ENCODE results near the gene LOC128125822.
A peak's percentile ranks its signal among the peaks of the same experiment; 100 is the strongest.
"Not testable (repeated sequence)": the region's sequence is repeated elsewhere in the genome, so short reads cannot be mapped to it uniquely, and the experiment has no call there.

Gene LOC128125822

DNA sequence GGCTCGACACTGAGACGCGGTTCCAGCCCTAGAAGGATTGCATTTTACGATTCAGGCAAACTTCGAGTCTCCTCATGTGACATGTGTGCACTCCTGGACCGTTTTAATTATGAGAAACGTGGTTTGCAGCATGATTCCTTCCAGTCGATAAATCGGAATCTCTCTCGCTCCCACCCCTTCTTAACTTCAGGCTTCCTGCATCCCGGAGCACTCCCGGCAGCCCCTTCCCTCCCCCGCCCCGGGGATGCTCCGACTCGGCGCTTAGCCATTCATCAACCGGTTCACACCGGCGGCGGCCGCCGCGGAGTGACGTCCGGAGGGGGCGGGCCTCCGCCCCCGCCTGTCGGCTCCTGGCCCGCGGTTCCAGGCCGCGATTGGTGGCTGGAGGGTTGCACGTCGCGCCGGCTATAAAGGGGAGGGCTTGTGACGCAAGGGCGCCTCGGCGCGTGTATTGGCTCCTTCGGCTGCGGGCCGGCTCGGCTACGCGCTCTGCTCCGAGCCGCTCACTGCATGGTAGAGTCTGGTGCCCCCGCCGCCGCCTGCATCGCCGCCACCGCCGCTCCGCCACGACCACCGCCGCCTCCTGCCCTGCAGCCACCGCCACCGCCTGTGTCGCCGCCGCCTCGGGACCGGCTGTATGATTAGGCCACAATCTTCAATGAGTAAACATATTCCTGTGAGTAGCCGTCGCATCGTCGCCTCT lies at the start of gene LOC128125822, which contains the start of gene PTP4A1:
Gene LOC128125822 (plus strand): TSS at position 437 of the 703 bp plus-strand sequence.
Gene PTP4A1 (plus strand): TSS at position 437 of the 703 bp plus-strand sequence. CDS start 4,401 bp downstream, outside the sequence.
- H3K4me3 ChIP-seq = peak within 1 kb of the TSS; percentile 64 to 79 (median 78)
- intact Hi-C loops (cut with DNase I) = no loop called here
- 0% methylated on average over 9 of the region's 73 CpGs for WGBS (ENCODE audit: insufficient coverage, low coverage, low lambda C conversion rate, missing lambda C conversion rate)
- peaks cover 0 to 23% (median 5%) of the 10 kb centered on the region in 4 donors for H3K4me1 ChIP-seq
- peak within 1 kb of the TSS; percentile 99 to 100 (median 100) for H3K27ac ChIP-seq
- DNase-seq (peak; percentile 98 to 99 (median 98)), ATAC-seq (peak; percentile 71 to 88 (median 78))
- no peaks in the 10 kb centered on the region for H3K9me3 ChIP-seq
- H3K27me3 ChIP-seq = no peaks in the 10 kb centered on the region
- TF ChIP-seq POLR2A (IDR thresholded peaks at IDR 0.05) = peak; percentile 100
- TF ChIP-seq, protein P1, sequence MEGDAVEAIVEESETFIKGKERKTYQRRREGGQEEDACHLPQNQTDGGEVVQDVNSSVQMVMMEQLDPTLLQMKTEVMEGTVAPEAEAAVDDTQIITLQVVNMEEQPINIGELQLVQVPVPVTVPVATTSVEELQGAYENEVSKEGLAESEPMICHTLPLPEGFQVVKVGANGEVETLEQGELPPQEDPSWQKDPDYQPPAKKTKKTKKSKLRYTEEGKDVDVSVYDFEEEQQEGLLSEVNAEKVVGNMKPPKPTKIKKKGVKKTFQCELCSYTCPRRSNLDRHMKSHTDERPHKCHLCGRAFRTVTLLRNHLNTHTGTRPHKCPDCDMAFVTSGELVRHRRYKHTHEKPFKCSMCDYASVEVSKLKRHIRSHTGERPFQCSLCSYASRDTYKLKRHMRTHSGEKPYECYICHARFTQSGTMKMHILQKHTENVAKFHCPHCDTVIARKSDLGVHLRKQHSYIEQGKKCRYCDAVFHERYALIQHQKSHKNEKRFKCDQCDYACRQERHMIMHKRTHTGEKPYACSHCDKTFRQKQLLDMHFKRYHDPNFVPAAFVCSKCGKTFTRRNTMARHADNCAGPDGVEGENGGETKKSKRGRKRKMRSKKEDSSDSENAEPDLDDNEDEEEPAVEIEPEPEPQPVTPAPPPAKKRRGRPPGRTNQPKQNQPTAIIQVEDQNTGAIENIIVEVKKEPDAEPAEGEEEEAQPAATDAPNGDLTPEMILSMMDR (IDR thresholded peaks at IDR 0.05) = no peak
- H3K36me3 ChIP-seq = peaks cover 0 to 11% (median 8%) of the 10 kb centered on the region in 4 donors

DNA sequence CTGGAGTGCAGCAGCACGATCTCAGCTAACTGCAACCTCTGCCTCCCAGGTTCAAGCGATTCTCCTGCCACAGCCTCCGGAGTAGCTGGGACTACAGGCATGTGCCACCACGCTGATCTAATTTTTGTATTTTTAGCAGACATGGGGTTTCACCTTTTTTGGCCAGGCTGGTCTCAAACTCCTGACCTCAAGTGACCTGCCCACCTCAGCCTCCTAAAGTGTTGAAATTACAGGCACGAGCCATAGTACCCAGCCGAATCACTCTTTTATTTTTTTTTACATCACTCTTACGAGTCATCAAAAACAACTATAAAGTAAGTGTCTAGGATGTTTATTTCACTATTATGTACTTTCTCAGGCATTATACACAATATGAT lies 49.4 kb upstream of the LOC128125822 start:
- H3K4me3 ChIP-seq = peak overlapping the region in 1 of 3 donors; percentile 12
- intact Hi-C loops (cut with DNase I); H3K9me3 ChIP-seq; H3K36me3 ChIP-seq; DNase-seq; H3K27me3 ChIP-seq; ATAC-seq: not testable (repeated sequence)
- peak overlapping the region; percentile 65 to 95 (median 90) for H3K27ac ChIP-seq
- H3K4me1 ChIP-seq = peaks cover 0 to 43% (median 5%) of the 10 kb centered on the region in 4 donors
- 59% methylated on average over 7 of the region's 7 CpGs for WGBS (ENCODE audit: insufficient coverage, low coverage, low lambda C conversion rate, missing lambda C conversion rate)

DNA sequence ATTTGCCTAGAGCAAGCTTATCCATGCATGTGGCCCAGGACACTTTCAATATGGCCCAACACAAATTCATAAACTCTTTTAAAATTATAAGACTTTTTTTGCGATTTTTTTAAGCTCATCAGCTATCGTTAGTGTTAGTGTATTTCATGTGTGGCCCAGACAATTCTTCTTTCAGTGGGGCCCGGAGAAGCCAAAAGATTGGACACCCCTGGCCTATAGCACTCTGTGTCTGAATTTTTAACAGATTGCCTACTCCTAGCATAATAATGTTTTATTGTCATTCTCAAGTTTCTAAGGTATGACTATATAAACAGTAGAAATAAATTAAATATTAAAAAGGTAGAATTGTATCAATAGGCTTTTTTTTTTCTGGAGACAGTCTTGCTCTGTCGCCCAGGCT lies 48.6 kb upstream of the LOC128125822 start:
- Histone ChIP-seq H3K4me1 (peaks cover 0 to 43% (median 2%) of the 10 kb centered on the region in 4 donors), H3K27me3 (no peaks in the 10 kb centered on the region), H3K36me3 (no peaks in the 10 kb centered on the region), H3K27ac (peak overlapping the region in 2 of 3 donors; percentile 90 to 95), H3K9me3 (no peaks in the 10 kb centered on the region), H3K4me3 (peak overlapping the region in 1 of 3 donors; percentile 5)
- TF ChIP-seq, protein P1 (IDR thresholded peaks at IDR 0.05) = no peak
- TF ChIP-seq POLR2A (IDR thresholded peaks at IDR 0.05) = no peak
- DNase-seq = no peak
- intact Hi-C loops (cut with DNase I) = no loop called here
- 96% methylated on average over 4 of the region's 4 CpGs for WGBS (ENCODE audit: insufficient coverage, low coverage, low lambda C conversion rate, missing lambda C conversion rate)
- ATAC-seq = no peak

DNA sequence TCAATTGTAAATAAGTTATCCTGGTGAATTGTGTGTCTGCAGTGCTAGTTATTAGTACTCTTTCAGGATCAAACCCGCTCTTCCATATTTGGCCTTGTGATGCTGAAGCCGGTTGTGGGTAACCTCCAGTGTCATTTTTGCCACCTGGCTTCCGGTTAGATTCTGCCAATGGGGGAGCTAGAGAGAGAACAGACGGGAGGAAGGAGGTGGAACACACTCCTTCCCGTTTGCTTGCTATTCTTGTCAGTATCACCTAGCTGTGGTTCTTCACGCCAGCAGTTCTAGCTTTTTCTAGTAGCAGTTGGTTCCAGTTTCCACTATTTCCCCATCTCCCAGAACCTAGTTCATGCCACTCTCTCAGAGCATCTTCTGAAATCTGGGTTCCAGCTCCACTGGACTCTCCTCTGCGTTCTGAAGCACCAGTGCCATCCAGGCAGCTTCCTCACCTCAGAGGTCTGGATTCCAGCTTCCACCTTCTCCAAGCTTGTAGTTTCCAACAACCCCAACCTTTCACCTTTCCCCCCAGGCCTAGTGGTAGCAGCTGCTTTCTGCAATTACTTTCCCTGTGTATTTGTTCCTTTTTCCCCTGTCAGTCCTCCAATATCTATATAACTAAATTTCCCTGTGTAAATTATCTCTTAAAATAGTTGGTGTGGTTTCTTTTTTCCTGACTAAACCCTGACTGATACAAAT lies 46.9 kb upstream of the LOC128125822 start:
- Histone ChIP-seq H3K27me3 (no peaks in the 10 kb centered on the region), H3K4me3 (peak overlapping the region in 1 of 3 donors; percentile 8), H3K27ac (peak overlapping the region; percentile 5 to 90 (median 84)), H3K9me3 (no peaks in the 10 kb centered on the region), H3K4me1 (peaks cover 0 to 40% (median 0%) of the 10 kb centered on the region in 4 donors), H3K36me3 (no peaks in the 10 kb centered on the region)
- intact Hi-C loops (cut with DNase I) = no loop called here
- TF ChIP-seq POLR2A (IDR thresholded peaks at IDR 0.05) = no peak
- TF ChIP-seq, protein P1 (IDR thresholded peaks at IDR 0.05) = no peak
- no peak for DNase-seq
- 83% methylated on average over 4 of the region's 7 CpGs for WGBS (ENCODE audit: insufficient coverage, low coverage, low lambda C conversion rate, missing lambda C conversion rate)
- ATAC-seq = peak in 1 of 4 donors; percentile 2

DNA sequence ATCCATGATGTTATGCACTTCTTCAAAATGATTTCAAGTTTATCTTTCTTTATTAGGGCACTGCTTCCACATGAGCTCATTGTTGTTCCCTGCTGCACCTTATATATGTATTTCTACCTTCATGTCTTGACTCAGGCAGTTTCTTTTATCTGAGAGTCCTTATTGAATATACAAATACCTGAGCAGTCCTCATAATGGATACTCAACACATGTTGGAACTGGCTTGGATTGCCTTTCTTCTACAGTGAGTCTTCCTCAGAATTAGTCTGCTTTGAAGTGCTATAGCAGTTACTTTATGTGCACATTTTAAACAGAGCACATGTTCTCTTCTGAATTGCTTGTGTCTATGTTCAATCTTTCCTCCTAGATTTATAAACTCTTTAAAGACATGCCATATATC lies 45.3 kb upstream of the LOC128125822 start:
- Histone ChIP-seq H3K9me3 (no peaks in the 10 kb centered on the region), H3K27ac (peak overlapping the region; percentile 82 to 90 (median 84)), H3K4me3 (no peak overlapping the region), H3K36me3 (no peaks in the 10 kb centered on the region), H3K4me1 (peaks cover 0 to 34% (median 0%) of the 10 kb centered on the region in 4 donors), H3K27me3 (no peaks in the 10 kb centered on the region)
- TF ChIP-seq, protein P1 (IDR thresholded peaks at IDR 0.05) = no peak
- TF ChIP-seq POLR2A (IDR thresholded peaks at IDR 0.05) = no peak
- intact Hi-C loops (cut with DNase I) = no loop called here
- DNase-seq = no peak
- ATAC-seq = no peak

Data from right lobe of liver (tissue), 6 donors.